DMS79 treated with DMSO at 0.1 percent for 48 hours (cell line): ENCODE results near the gene APOOL.

ENCODE experiments used
- DNase-seq: peaks from one replicate; lab custom pipeline; 2025; lab: John Stamatoyannopoulos, UW

Gene APOOL

DNA sequence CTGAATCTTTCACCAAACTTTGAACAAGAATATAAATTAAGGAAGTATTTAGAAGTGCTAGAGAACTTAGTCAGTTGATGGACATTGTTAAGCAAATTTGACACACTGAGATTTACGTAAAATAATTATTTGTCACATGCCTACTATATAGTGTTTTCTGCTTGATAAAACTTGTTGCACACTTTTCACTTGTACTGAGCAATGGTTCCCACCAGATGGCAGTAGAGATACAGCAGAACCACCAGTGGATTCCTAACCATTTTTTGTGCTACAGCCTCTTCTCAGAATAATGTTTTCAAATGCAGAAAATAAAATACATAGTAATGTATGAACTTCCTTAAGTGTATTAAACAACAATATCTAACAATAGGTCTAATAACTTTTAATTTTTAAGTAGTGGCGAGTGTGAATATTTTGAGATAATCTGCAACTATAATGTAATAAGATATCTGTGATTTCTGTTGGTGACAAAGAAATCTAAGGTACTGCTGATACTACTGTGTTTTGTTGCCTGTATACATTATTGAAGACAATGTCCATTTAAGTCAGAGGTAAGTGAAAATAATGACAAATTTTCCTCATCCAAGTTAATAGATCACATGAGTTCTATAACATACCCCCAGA, 81.2 kb downstream of the APOOL start:
- DNase-seq: peak; percentile 39

DNA sequence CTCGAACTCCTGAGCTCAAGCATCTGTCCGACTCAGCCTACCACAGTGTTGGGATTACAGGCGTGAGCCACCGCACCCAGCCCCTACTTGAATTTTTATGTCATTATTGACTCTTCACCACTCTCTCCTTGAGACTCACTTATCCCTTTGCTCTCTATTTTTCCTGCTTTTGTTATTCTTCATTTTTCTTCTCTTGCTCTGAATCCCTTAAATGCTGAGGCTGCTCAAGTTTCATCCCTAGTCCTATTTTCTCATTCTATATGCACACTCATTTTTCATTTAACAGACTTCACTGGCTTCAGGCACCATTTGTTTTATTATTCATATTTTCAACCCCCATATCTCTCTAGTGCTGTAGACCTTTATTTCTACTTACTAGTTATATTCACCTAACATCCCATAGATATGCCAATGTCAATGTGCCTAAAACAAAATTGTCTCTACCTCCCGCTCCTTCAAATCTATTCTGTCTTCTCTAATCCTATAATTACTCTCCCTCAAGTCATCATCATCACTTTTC, 85.7 kb downstream of the APOOL start:
- DNase-seq: no peak

DNA sequence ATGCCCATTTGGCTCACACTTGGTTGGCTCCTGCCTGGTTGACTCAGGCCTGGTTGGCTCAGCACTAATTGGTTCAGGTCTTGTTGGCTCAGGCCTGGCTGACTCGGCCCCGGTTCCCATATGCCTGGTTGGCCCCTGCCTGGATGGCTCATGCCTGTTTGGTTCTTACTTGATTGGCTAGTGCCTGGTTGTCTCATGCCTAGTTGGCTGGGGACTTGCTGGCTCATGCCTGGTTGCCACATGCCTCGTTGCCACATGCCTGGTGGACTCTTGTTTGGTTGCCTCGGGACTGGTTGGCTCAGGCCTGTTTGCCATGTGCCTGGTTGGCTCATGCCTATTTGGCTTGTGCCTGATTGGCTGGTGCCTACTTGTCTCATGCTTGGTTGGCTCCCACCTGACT, 103.7 kb downstream of the APOOL start:
- no peak for DNase-seq

DNA sequence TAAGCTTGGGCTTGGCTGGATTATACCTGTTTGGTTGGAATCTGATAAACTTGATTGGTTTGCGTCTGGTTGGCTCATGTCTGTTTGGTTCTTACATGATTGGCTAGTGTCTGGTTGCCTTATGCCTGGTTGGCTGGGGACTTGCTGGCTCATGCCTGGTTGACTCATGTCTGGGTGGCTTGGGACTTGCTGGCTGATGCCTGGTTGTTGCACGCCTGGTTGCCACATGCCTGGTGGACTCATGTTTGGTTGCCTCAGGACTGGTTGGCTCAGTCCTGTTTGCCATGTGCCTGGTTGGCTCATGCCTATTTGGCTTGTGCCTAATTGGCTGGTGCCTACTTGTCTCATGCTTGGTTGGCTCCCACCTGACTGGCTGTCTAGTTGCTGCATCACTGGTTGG, 104.5 kb downstream of the APOOL start:
- DNase-seq: no peak

DNA sequence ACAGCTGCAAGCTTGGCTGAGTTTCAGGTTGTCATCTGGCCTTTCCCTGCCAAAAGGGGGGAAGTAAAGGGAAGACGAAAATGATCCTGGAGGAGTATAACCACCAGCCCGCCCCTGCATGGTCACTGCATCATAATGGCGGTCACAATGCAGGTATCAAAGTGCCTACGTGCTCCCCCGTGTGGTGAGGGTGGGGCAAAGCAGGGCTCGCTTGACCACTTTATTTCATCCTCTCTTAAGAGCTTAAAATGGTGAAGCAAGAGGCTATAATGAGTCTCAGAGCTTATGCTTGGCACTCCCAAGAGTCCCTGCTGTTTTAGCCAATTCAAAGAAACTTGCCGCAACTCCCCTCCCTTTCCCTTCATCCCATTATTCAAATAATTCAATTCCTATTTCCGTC, 105.6 kb downstream of the APOOL start:
- DNase-seq: no peak

DNA sequence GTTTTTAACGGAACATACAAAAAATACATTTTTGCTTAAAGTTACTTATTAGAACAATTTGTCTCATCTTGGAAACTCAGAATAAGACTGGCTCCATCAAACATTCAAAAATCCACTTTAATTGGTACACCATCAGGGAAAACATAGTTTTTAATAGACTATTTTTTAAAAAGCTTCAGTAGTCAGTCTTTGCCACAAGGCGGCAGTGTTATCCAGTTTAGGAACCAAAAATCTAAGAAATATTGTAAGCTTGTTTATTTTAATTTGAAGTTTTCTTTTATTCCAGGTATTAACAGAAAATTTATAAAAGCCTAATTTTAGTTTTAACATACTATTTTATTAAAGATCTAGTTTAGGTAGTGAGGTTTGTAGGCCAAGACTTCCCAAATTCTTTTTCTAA, 107.7 kb downstream of the APOOL start:
- no peak for DNase-seq

DNA sequence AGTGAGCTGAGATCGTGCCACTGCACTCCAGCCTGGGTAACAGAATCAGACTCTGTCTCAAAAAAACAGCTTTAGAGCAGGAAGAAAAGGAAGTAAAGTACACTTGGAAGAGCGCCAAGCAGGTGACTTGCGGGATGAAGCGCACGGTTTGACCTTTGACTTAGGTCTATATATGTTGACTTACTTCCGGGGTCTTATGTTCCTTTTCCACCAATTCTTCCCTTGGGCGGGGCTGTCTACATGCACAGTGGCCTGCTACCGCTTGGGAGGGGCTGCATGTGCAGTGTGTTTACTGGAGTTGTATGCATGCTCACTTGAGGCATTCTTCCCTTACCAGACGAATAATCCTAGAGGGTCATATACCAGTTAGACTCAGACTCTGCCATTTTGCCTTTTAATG, 108.6 kb downstream of the APOOL start:
- DNase-seq: no peak

DNA sequence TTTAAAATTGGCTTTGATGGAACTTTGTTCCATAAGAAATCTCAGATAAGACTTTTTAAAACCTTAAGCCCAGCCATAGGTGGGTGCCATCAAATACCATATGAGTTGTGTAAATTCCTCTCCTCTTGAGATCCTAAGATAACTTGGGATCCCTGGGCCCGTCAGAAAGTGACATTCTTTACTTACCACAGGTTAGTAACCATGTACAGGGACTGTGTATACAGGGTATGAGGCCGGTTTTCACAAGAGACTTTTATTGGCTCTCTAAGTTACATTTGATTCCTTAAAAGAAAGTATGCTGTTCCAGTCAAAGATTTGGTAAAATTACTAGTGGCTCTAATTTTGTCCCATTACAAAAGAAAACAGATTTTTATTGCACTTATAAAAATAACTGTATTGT, 110.1 kb downstream of the APOOL start:
- no peak for DNase-seq

DNA sequence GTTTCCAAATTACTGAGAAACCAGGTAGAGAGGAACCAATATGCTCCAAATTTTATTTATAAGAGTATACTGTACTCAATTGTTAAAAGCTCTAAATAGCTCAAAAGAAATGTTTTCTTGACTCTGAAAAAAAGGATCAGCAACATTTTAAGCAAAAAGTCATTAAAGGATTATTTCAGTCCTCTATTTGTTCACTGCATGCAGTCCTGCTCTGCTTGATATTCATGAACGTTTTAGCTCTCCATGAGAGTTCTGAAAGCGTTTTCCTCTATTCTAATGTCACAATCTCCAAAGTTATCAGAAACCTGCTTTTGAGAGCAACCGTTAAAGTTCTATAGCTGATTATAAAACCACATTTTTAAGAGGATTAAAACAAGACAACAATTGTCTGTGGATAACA, 110.5 kb downstream of the APOOL start:
- DNase-seq: no peak

DNA sequence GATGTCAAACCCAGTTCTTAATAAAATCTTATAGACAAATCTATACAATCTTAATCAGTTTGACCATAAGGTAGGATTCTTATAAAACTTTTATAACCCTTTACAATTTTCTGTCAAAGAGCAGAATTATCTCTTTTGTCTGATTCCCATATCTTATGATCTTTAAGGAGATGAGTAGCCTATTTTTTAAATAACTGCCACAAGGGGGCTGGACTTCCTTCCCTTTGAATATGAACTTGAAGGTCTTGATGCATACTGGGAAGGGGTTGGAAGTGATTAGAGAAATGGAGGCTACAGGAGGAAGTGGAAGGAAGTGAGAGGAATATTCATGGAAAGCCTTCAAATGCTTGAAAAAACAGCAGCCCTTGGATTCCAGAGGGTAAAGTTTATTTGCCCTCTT, 111.1 kb downstream of the APOOL start:
- no peak for DNase-seq

DNA sequence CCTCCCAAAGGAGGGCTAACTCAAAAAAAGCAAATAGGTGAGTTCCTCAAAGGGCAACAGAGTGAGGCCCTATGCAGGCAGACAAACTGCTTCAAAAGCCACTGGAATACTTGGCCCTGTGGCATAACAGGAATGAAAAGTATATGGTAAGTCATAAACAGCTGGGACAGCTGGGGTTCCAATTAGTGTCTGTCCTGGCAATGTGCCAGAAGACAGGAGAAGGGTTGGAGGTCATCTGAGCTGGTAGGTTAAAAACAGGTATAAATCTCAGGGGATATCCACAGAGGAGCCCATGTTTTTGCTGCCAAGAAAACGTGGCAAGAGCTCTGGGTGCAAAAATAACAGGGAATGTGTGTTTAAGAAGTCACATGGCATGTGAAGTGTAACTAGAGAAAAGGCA, 111.6 kb downstream of the APOOL start:
- no peak for DNase-seq

DNA sequence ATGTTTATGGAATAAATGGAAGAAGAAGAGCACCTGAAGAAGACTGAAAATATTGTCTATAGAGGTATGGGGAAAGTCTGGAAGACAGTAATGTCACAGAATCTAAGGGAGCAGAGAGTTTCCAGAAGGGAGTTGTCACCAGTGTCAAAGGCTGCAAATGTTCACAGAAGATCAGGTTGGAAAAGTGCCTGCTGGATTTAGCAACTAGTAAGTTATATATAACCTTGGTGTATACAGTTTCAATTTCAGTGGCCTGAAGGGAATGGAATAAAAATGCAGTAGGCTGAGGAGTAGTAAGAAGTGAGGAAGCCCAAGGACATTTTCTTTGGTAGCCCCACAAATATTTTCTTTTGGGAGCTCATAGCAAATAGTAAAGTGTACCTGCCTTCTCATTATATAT, 132.7 kb downstream of the APOOL start:
- DNase-seq: no peak

DNA sequence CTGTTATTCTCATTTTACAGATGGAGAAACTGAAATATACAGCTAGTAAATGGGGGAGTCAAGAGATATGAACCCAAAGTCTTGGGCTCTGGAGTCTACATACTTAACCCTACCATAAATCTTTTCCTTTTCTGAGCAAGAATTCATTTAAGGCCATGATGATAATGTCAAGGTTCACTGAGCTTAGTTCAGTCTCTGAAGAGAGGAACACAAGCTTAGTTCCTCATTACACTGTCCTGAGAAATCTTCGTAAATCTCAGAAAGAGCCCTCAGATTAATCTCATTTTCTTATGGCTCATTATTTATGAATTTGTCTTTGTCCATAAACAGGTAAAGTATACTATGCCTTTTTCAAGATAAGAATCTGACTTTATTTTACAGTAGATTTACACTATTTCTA, 135.7 kb downstream of the APOOL start:
- DNase-seq: no peak

DNA sequence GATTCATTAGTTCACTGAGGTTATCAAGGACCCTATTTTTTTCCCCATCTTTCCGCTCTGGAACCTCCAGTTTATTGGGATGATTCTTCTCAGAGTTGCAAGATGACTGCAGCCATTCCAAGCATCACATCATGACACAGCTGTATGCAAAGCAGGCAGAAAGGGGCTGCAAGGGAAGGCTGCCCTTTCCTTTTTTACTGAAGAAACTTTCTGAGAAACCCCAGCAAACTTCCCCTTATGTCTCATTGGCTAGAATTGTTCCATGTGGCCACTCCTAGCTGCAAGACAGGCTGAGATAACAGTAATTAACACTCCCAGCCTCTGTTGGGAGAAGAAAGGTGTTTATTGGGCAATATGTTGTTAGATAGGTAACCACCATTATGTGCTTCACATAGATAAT, 137.3 kb downstream of the APOOL start:
- DNase-seq: no peak
